ENCODE results near the gene FAM32A. TPM values are rescaled to one million over a fixed set of nuclear protein-coding genes. Genes with fewer than 3 reads are reported as not detected.

Gene FAM32A
- total and polyA plus RNA-seq, 2 of the 8 experiments (the other 6 are each of a cell fraction or from before 2014, with no cell fraction given) = 75.6 to 105 TPM

GRCh38 chr19:16148443-16149229 lies 36.6 kb upstream of the FAM32A start (continued):
- TF ChIP-seq CHD7 (IDR thresholded peaks at IDR 0.05; ENCODE audit: insufficient replicate concordance, low read length) (no peak), CREB1 (IDR thresholded peaks at IDR 0.05) (no peak)

Data from H1 (cell line).